ENCODE measurements around the gene EFNA1.

Gene EFNA1

GRCh38 chr1:155120253-155120652 is 7.4 kb upstream of the EFNA1 start:
- H4K20me1 ChIP-seq (ENCODE audit: insufficient read depth, low read length, poor library complexity, severe bottlenecking) = no peaks in the 10 kb centered on the region

GRCh38 chr1:155121249-155121648 is 6.4 kb upstream of the EFNA1 start:
- H3F3A ChIP-seq (ENCODE audit: low read depth) = no peaks in the 10 kb centered on the region
- H2AFZ ChIP-seq (ENCODE audit: low read length) = no peak overlapping the region
- no peaks in the 10 kb centered on the region for H3K36me3 ChIP-seq (ENCODE audit: insufficient read depth, low read length)
- no peak overlapping the region for H3K4me3 ChIP-seq (ENCODE audit: low read length, poor library complexity, severe bottlenecking)
- no peaks in the 10 kb centered on the region for H4K20me1 ChIP-seq (ENCODE audit: insufficient read depth, low read length, poor library complexity, severe bottlenecking)
- TF ChIP-seq CTCF (conservative IDR thresholded peaks at IDR 0.05; ENCODE audit: low read length) (no peak), EZH2phosphoT487 (IDR thresholded peaks at IDR 0.05; ENCODE audit: borderline replicate concordance) (no peak)
- no peaks in the 10 kb centered on the region for H3K4me1 ChIP-seq (ENCODE audit: insufficient read depth, low read length, poor library complexity, severe bottlenecking)
- no peaks in the 10 kb centered on the region for H3K79me2 ChIP-seq (ENCODE audit: insufficient read depth, low read length)
- H3K27me3 ChIP-seq (ENCODE audit: insufficient read depth, low read length, poor library complexity, severe bottlenecking) = no peaks in the 10 kb centered on the region
- H3K4me2 ChIP-seq (ENCODE audit: low read depth, low read length, poor library complexity, severe bottlenecking) = no peak overlapping the region
- H3K9me3 ChIP-seq (ENCODE audit: insufficient read depth, low read depth, low read length) = no peaks in the 10 kb centered on the region
- H3K9ac ChIP-seq (ENCODE audit: low read depth, low read length, poor library complexity, severe bottlenecking) = no peak overlapping the region
- no peaks in the 10 kb centered on the region for H3K9me2 ChIP-seq (replicated peaks; ENCODE audit: low read depth, low read length)

More at GRCh38 chr1:155120253-155120652, 7.4 kb upstream of the EFNA1 start:
- Histone ChIP-seq H3K9me3 (ENCODE audit: insufficient read depth, low read depth, low read length) (no peaks in the 10 kb centered on the region), H3K4me1 (ENCODE audit: insufficient read depth, low read length, poor library complexity, severe bottlenecking) (no peaks in the 10 kb centered on the region), H3K36me3 (ENCODE audit: insufficient read depth, low read length) (no peaks in the 10 kb centered on the region), H3K79me2 (ENCODE audit: insufficient read depth, low read length) (no peaks in the 10 kb centered on the region), H3K4me2 (ENCODE audit: low read depth, low read length, poor library complexity, severe bottlenecking) (no peak overlapping the region), H2AFZ (ENCODE audit: low read length) (no peak overlapping the region; the same call in 1 of the 2 replicates), H3K27me3 (ENCODE audit: insufficient read depth, low read length, poor library complexity, severe bottlenecking) (no peaks in the 10 kb centered on the region), H3K9me2 (replicated peaks; ENCODE audit: low read depth, low read length) (no peaks in the 10 kb centered on the region), H3K9ac (ENCODE audit: low read depth, low read length, poor library complexity, severe bottlenecking) (no peak overlapping the region), H3K4me3 (ENCODE audit: low read length, poor library complexity, severe bottlenecking) (no peak overlapping the region), H3F3A (ENCODE audit: low read depth) (no peaks in the 10 kb centered on the region)
- TF ChIP-seq CTCF (conservative IDR thresholded peaks at IDR 0.05; ENCODE audit: low read length) (no peak), EZH2phosphoT487 (IDR thresholded peaks at IDR 0.05; ENCODE audit: borderline replicate concordance) (no peak)

- no peak for TF ChIP-seq CTCF (conservative IDR thresholded peaks at IDR 0.05; ENCODE audit: low read length)
- TF ChIP-seq EZH2phosphoT487 (IDR thresholded peaks at IDR 0.05; ENCODE audit: borderline replicate concordance) = no peak
- Histone ChIP-seq H4K20me1 (ENCODE audit: insufficient read depth, low read length, poor library complexity, severe bottlenecking) (no peaks in the 10 kb centered on the region), H2AFZ (ENCODE audit: low read length) (no peak overlapping the region), H3K9me3 (ENCODE audit: insufficient read depth, low read depth, low read length) (no peaks in the 10 kb centered on the region), H3K79me2 (ENCODE audit: insufficient read depth, low read length) (no peaks in the 10 kb centered on the region), H3K9me2 (replicated peaks; ENCODE audit: low read depth, low read length) (no peaks in the 10 kb centered on the region), H3K4me3 (ENCODE audit: low read length, poor library complexity, severe bottlenecking) (no peak overlapping the region), H3K4me1 (ENCODE audit: insufficient read depth, low read length, poor library complexity, severe bottlenecking) (peaks cover 6% of the 10 kb centered on the region), H3K36me3 (ENCODE audit: insufficient read depth, low read length) (no peaks in the 10 kb centered on the region), H3K4me2 (ENCODE audit: low read depth, low read length, poor library complexity, severe bottlenecking) (no peak overlapping the region), H3K27me3 (ENCODE audit: insufficient read depth, low read length, poor library complexity, severe bottlenecking) (peaks cover 9% of the 10 kb centered on the region), H3K9ac (ENCODE audit: low read depth, low read length, poor library complexity, severe bottlenecking) (no peak overlapping the region), H3F3A (ENCODE audit: low read depth) (no peaks in the 10 kb centered on the region)
Observed at GRCh38 chr1:155122308-155122707, 5.4 kb upstream of the EFNA1 start.
